ENCODE data around the gene ANKLE2. TPM values are rescaled to one million over a fixed set of nuclear protein-coding genes. Genes with fewer than 3 reads are reported as not detected.

The ANKLE2 gene
- total RNA-seq, 1 donor from 2014 or later = 96.4 TPM

GRCh38 chr12:132686825-132687210 lies 74.8 kb downstream of the ANKLE2 start:
- Mint-ChIP-seq H3K27ac (ENCODE audit: unreplicated experiment) (no peak overlapping the region), H3K27me3 (ENCODE audit: low read depth) (no peaks in the 10 kb centered on the region), H3K36me3 (ENCODE audit: low read depth) (no peaks in the 10 kb centered on the region), H3K4me1 (ENCODE audit: low read depth) (peaks cover 35% of the 10 kb centered on the region), H3K4me3 (ENCODE audit: unreplicated experiment) (peak overlapping the region; percentile 69), H3K9me3 (ENCODE audit: low read depth) (no peaks in the 10 kb centered on the region)
- no peak for TF ChIP-seq CTCF (IDR thresholded peaks at IDR 0.05)
- DNase-seq (ENCODE audit: low spot score) = no peak

- Mint-ChIP-seq H3K36me3 (ENCODE audit: low read depth) (no peaks in the 10 kb centered on the region), H3K27ac (ENCODE audit: unreplicated experiment) (no peak overlapping the region), H3K4me1 (ENCODE audit: low read depth) (peaks cover 23% of the 10 kb centered on the region), H3K9me3 (ENCODE audit: low read depth) (no peaks in the 10 kb centered on the region), H3K4me3 (ENCODE audit: unreplicated experiment) (peak overlapping the region; percentile 58), H3K27me3 (ENCODE audit: low read depth) (no peaks in the 10 kb centered on the region)
- no peak for TF ChIP-seq CTCF (IDR thresholded peaks at IDR 0.05)
- DNase-seq (ENCODE audit: low spot score) = no peak
Observed at GRCh38 chr12:132685400-132685799, 76.2 kb downstream of the ANKLE2 start.

GRCh38 chr12:132677492-132677891 lies 84.1 kb downstream of the ANKLE2 start:
- H3K27me3 Mint-ChIP-seq (ENCODE audit: low read depth) = no peaks in the 10 kb centered on the region
- no peak overlapping the region for H3K4me3 Mint-ChIP-seq (ENCODE audit: unreplicated experiment)
- DNase-seq (ENCODE audit: low spot score) = no peak
- TF ChIP-seq CTCF (IDR thresholded peaks at IDR 0.05) = no peak
- no peak overlapping the region for H3K27ac Mint-ChIP-seq (ENCODE audit: unreplicated experiment)
- peaks cover 18% of the 10 kb centered on the region for H3K36me3 Mint-ChIP-seq (ENCODE audit: low read depth)
- no peaks in the 10 kb centered on the region for H3K9me3 Mint-ChIP-seq (ENCODE audit: low read depth)
- H3K4me1 Mint-ChIP-seq (ENCODE audit: low read depth) = no peaks in the 10 kb centered on the region

GRCh38 chr12:132675757-132676432 lies 85.7 kb downstream of the ANKLE2 start:
- Mint-ChIP-seq H3K4me1 (ENCODE audit: low read depth) (no peaks in the 10 kb centered on the region), H3K4me3 (ENCODE audit: unreplicated experiment) (no peak overlapping the region), H3K9me3 (ENCODE audit: low read depth) (no peaks in the 10 kb centered on the region), H3K27me3 (ENCODE audit: low read depth) (no peaks in the 10 kb centered on the region), H3K36me3 (ENCODE audit: low read depth) (peaks cover 22% of the 10 kb centered on the region), H3K27ac (ENCODE audit: unreplicated experiment) (no peak overlapping the region)
- DNase-seq (ENCODE audit: low spot score) = no peak
- TF ChIP-seq CTCF (IDR thresholded peaks at IDR 0.05) = no peak

Other genes with a start within 250 kb of the ANKLE2 start
- not detected in 3 replicates for gene LRCOL1, start 151.2 kb downstream of the ANKLE2 start, total RNA-seq
- gene P2RX2, start 143.1 kb downstream of the ANKLE2 start, total RNA-seq = not detected in 3 replicates
- gene POLE, start 74.5 kb downstream of the ANKLE2 start, total RNA-seq = 44.7 to 65.7 TPM (median 48.0 TPM) in 3 replicates
- gene PXMP2, start 74.2 kb downstream of the ANKLE2 start, total RNA-seq = 18.5 to 19.5 TPM (median 19.0 TPM) in 3 replicates
- 18.8 to 22.1 TPM (median 19.9 TPM) in 3 replicates for gene PGAM5, start 51.0 kb downstream of the ANKLE2 start, total RNA-seq
- gene GOLGA3, start 67.0 kb upstream of the ANKLE2 start, total RNA-seq = 144 to 199 TPM (median 148 TPM) in 3 replicates
- gene CHFR, start 125.8 kb upstream of the ANKLE2 start, total RNA-seq = 49.6 to 58.9 TPM (median 56.2 TPM) in 3 replicates
- 17.1 to 26.3 TPM (median 18.1 TPM) in 3 replicates for gene ZNF605, start 194.5 kb upstream of the ANKLE2 start, total RNA-seq
- 8.0 to 10.0 TPM (median 9.6 TPM) in 3 replicates for gene ZNF26, start 224.5 kb upstream of the ANKLE2 start, total RNA-seq

Measured in chondrocyte (in vitro differentiated cells).